ENCODE measurements around the gene LRRC18.

DNA sequence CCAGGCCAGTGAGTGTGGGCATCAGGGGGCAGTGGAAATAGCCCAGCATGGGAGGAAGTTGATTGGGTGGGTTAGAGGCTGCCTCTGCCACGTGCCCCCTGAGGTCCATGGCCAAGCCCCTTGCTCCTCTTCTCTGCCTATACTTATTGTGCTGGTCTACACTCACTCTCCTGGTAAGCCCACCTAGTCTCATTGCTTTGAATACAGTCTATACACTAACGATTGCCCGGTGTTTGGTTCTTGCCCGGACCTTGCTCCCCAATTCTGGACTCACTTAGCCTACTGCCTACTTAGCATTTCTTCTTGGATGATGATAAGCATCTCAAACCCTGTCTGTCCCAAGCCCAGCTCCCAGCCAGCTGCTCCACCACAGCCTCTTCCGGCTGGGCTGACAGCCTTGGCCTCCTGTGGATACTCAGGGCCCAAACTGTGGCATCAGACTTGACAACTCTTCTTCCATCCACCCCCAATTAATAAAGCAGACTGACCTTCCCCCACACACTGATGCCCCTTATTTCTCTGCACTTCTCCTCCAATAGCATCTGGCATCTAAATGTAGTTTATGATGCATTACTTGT is 10.1 kb downstream of the LRRC18 start:
- TF ChIP-seq POLR2AphosphoS5 (IDR thresholded peaks at IDR 0.05) (no peak), POLR2A (IDR thresholded peaks at IDR 0.05) (no peak)

Data from sigmoid colon (tissue), 4 donors.